H9 (cell line): ENCODE results near the gene ECHS1. TPM values are rescaled to one million over a fixed set of nuclear protein-coding genes. Genes with fewer than 3 reads are reported as not detected.

ENCODE experiments used
- DNase-seq: peaks from one replicate; pipeline ENCODE4 v3.0.0-alpha.2; 2017
- H2AFZ ChIP-seq: one replicate; pipeline ENCODE4 v1.6.1; 2013; ENCODE audit warnings: mild to moderate bottlenecking, low read length, control low read depth, moderate library complexity
- H2AK5ac ChIP-seq: 2 replicates; pipeline ENCODE4 v1.6.1; 2013; ENCODE audit warnings: low read length, control low read depth, mixed read lengths; ENCODE audit not compliant: insufficient read length
- H2BK120ac ChIP-seq: one replicate; pipeline ENCODE4 v1.6.1; 2013; ENCODE audit warnings: low read depth, mild to moderate bottlenecking, low read length, control low read depth, inconsistent platforms; ENCODE audit not compliant: poor library complexity, severe bottlenecking
- H2BK12ac ChIP-seq: 2 replicates; pipeline ENCODE4 v1.6.1; 2013; ENCODE audit warnings: low read length, control low read depth, mixed read lengths, low read depth; ENCODE audit not compliant: insufficient read length
- H2BK15ac ChIP-seq: 2 replicates; pipeline ENCODE4 v1.6.1; 2013; ENCODE audit warnings: low read depth, low read length, control low read depth
- H2BK20ac ChIP-seq: one replicate; pipeline ENCODE4 v1.6.1; 2013; ENCODE audit warnings: low read depth, mild to moderate bottlenecking, low read length, control low read depth, inconsistent platforms; ENCODE audit not compliant: poor library complexity, severe bottlenecking
- H2BK5ac ChIP-seq: 2 replicates; pipeline ENCODE4 v1.6.1; 2013; ENCODE audit warnings: low read length, control low read depth, mixed read lengths; ENCODE audit not compliant: insufficient read length
- H3K14ac ChIP-seq: 2 replicates; pipeline ENCODE4 v1.6.1; 2013; ENCODE audit warnings: low read length, control low read depth; ENCODE audit not compliant: insufficient read depth
- H3K18ac ChIP-seq: 2 replicates; pipeline ENCODE4 v1.6.1; 2013; ENCODE audit warnings: low read depth, mild to moderate bottlenecking, mixed read lengths, low read length, control low read depth; ENCODE audit not compliant: insufficient read length
- H3K23ac ChIP-seq: 2 replicates; pipeline ENCODE4 v1.6.1; 2013; ENCODE audit warnings: low read length, control low read depth, mixed read lengths, low read depth; ENCODE audit not compliant: insufficient read length
- H3K23me2 ChIP-seq: 2 replicates; pipeline ENCODE4 v1.6.1; 2013; ENCODE audit warnings: low read depth, mild to moderate bottlenecking, mixed read lengths, low read length, control low read depth; ENCODE audit not compliant: insufficient read length, poor library complexity, severe bottlenecking
- H3K27ac ChIP-seq: 2 replicates; pipeline ENCODE4 v1.5.1; 2013; ENCODE audit warnings: low read length, control low read depth, mixed read lengths, low read depth; ENCODE audit not compliant: insufficient read length
- H3K27me3 ChIP-seq: 2 replicates; pipeline ENCODE4 v1.6.1; 2013; ENCODE audit warnings: low read length, control low read depth, inconsistent platforms; ENCODE audit not compliant: insufficient read depth
- H3K4ac ChIP-seq: 2 replicates; pipeline ENCODE4 v1.6.1; 2013; ENCODE audit warnings: low read depth, mild to moderate bottlenecking, control low read depth, inconsistent platforms, low read length, moderate library complexity
- H3K4me1 ChIP-seq: 2 replicates; pipeline ENCODE4 v1.6.1; 2013; ENCODE audit warnings: low read length, control low read depth, inconsistent platforms; ENCODE audit not compliant: insufficient read depth
- H3K4me2 ChIP-seq: 2 replicates; pipeline ENCODE4 v1.6.1; 2013; ENCODE audit warnings: low read length, control low read depth, mixed read lengths; ENCODE audit not compliant: insufficient read length, insufficient read depth
- H3K56ac ChIP-seq: 2 replicates; pipeline ENCODE4 v1.6.1; 2013; ENCODE audit warnings: low read depth, mild to moderate bottlenecking, mixed read lengths, low read length, control low read depth; ENCODE audit not compliant: insufficient read length
- H3K79me1 ChIP-seq: 2 replicates; pipeline ENCODE4 v1.6.1; 2013; ENCODE audit warnings: low read depth, mild to moderate bottlenecking, moderate library complexity, low read length, control low read depth, inconsistent platforms; ENCODE audit not compliant: insufficient read depth, poor library complexity, severe bottlenecking
- H3K79me2 ChIP-seq: 2 replicates; pipeline ENCODE4 v1.6.1; 2013; ENCODE audit warnings: low read length, control low read depth, inconsistent platforms; ENCODE audit not compliant: insufficient read depth
- H3K9ac ChIP-seq: 2 replicates; pipeline ENCODE4 v1.6.1; 2013; ENCODE audit warnings: low read length, control low read depth, mixed read lengths; ENCODE audit not compliant: insufficient read length; ENCODE audit errors: extremely low read depth
- H3K9me3 ChIP-seq: one replicate; pipeline ENCODE4 v1.6.1; 2013; ENCODE audit warnings: low read depth, low read length, inconsistent platforms; ENCODE audit not compliant: control insufficient read depth
- H3T11ph ChIP-seq: one replicate; pipeline ENCODE4 v1.6.1; 2013; ENCODE audit warnings: mild to moderate bottlenecking, low read length, control low read depth, inconsistent platforms
- H4K20me1 ChIP-seq: one replicate; pipeline ENCODE4 v1.6.1; 2013; ENCODE audit not compliant: control insufficient read depth, insufficient read length, insufficient read depth
- H4K5ac ChIP-seq: 2 replicates; pipeline ENCODE4 v1.6.1; 2013; ENCODE audit warnings: low read depth, mild to moderate bottlenecking, mixed read lengths, low read length, control low read depth; ENCODE audit not compliant: insufficient read length
- H4K8ac ChIP-seq: replicated peaks from 2 replicates; pipeline ENCODE4 v1.6.1; 2013; ENCODE audit warnings: low read length, control low read depth, mixed read lengths, low read depth; ENCODE audit not compliant: insufficient read length
- H4K91ac ChIP-seq: 2 replicates; pipeline ENCODE4 v1.6.1; 2013; ENCODE audit warnings: low read depth, mild to moderate bottlenecking, moderate library complexity, mixed read lengths, low read length, control low read depth; ENCODE audit not compliant: insufficient read length
- H3K27ac Mint-ChIP-seq, 3 experiments: 2 replicates in 2 of 3; 3 replicates in 1 of 3; pipeline ENCODE4 v1.8.0; 2020 to 2021; ENCODE audit warnings: mixed read lengths in 3 of 3, mild to moderate bottlenecking in 1 of 3, moderate library complexity in 1 of 3
- H3K27me3 Mint-ChIP-seq: 2 replicates; pipeline ENCODE4 v1.8.0; 2021; ENCODE audit warnings: low read depth, mild to moderate bottlenecking, moderate library complexity, mixed read lengths
- H3K36me3 Mint-ChIP-seq, 3 experiments: 2 replicates in 2 of 3; 3 replicates in 1 of 3; pipeline ENCODE4 v1.8.0; 2020 to 2021; ENCODE audit warnings: low read depth in 3 of 3, mixed read lengths in 3 of 3; ENCODE audit not compliant: insufficient read depth in 1 of 3
- H3K4me1 Mint-ChIP-seq, 2 experiments: 2 replicates each; pipeline ENCODE4 v1.8.0; 2020; ENCODE audit warnings: mixed read lengths in 2 of 2
- H3K4me3 Mint-ChIP-seq, 2 experiments: 2 replicates in 1 of 2; 3 replicates in 1 of 2; pipeline ENCODE4 v1.8.0; 2020 to 2021; ENCODE audit warnings: mild to moderate bottlenecking in 2 of 2, mixed read lengths in 2 of 2, moderate library complexity in 1 of 2
- H3K9me3 Mint-ChIP-seq, 2 experiments: 2 replicates in 1 of 2; 3 replicates in 1 of 2; pipeline ENCODE4 v1.8.0; 2020; ENCODE audit warnings: mild to moderate bottlenecking in 2 of 2, mixed read lengths in 2 of 2, moderate library complexity in 1 of 2
- CTCF ChIP-seq: fragments of 200-600 bp; sonication (generic); conservative IDR thresholded peaks from 3 replicates; pipeline ENCODE4 v1.8.0; 2021; ENCODE audit warnings: antibody characterized with exemption, mild to moderate bottlenecking
- WGBS: extraction: QIAGEN DNeasy Blood & Tissue Kit; methylation state at CpG from one replicate; pipeline ENCODE4 v1.1.7; 2013; ENCODE audit warnings: missing lambda C conversion rate, low lambda C conversion rate, mixed read lengths; ENCODE audit not compliant: insufficient read length; ENCODE audit errors: extremely low coverage; 5-methylcytosine and 5-hydroxymethylcytosine counted together
- total RNA-seq: library from RNA; stranded (reverse); gene quantifications from 2 replicates; pipeline ENCODE4 v1.2.1, GENCODE V29; 2021

Gene ECHS1
- total RNA-seq, 1 experiment from 2014 or later: 94.1 TPM

DNA sequence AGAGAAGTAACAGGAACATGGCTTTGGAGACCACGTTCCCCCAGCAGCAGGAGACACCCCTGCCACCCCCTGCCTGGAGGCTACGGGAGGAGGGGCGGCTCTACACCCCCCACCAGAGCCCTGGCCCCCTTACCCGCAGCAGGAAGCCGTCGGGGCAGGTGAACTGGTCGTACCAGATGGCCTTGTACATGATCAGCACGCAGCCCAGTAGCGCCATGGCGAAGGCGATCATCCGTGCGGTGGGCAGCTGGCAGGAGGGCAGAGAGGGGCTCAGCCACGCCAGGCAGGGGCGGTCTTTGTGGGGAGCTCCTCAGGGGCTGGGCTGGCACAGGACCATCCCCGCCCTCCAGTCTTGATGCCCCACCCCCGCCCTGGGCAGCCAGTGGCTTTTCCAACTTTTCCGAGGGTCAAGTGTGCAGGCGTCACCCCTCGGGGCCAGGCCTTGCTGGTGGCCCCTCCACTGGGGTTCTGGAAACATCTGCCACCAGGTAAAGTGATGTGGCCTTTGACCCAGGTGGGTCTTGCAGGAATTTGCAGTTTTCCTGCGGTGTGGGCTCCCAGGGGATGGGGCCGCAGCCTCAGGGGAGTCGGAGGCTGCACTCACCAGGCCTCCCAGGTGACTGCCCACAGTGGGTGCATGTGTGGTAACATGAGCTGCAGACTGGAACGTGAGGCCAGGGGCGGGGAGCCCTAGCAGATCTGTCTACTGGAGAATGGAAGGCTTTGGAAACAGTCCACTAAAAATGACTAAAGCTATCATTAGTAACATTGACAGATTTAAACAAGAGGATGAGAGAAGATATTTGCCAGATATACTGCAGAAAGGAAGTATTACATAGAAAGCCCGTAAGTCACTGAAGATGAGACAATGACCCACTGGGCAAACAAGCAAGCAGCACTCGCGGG is 46.2 kb downstream of the ECHS1 start:
- Histone ChIP-seq H4K5ac (no peak overlapping the region), H3K9me3 (no peaks in the 10 kb centered on the region), H2AK5ac (no peak overlapping the region), H3T11ph (no peak overlapping the region), H2AFZ (no peak overlapping the region), H2BK120ac (no peak overlapping the region), H4K20me1 (no peaks in the 10 kb centered on the region), H3K4me1 (no peaks in the 10 kb centered on the region; the same call in 1 of the 2 replicates), H3K14ac (no peak overlapping the region), H3K4me2 (no peak overlapping the region), H4K91ac (no peak overlapping the region), H3K56ac (no peak overlapping the region), H3K4ac (no peak overlapping the region), H2BK5ac (no peak overlapping the region), H2BK20ac (no peak overlapping the region), H3K9ac (no peak overlapping the region), H3K23ac (no peak overlapping the region), H3K18ac (no peak overlapping the region), H2BK12ac (no peak overlapping the region), H2BK15ac (peak overlapping the region; percentile 61; the same call in 1 of the 2 replicates), H3K27me3 (peaks cover 17% of the 10 kb centered on the region; the same call in 1 of the 2 replicates), H3K23me2 (peaks cover 19% of the 10 kb centered on the region), H3K79me1 (no peaks in the 10 kb centered on the region), H3K27ac (no peak overlapping the region), H4K8ac (no peak overlapping the region), H3K79me2 (no peaks in the 10 kb centered on the region)
- no peak for DNase-seq
- H3K27ac Mint-ChIP-seq: no peak overlapping the region
- H3K4me3 Mint-ChIP-seq: peak overlapping the region; percentile 11 to 60; a peak in 1 of 5 replicates
- H3K27me3 Mint-ChIP-seq: peaks cover 71% of the 10 kb centered on the region
- no CpG with 5 or more reads among the region's 28 CpGs for WGBS
- peaks cover 14 to 28% of the 10 kb centered on the region in 2 experiments for H3K4me1 Mint-ChIP-seq
- no peaks in the 10 kb centered on the region; a peak in 1 of 7 replicates for H3K36me3 Mint-ChIP-seq
- TF ChIP-seq CTCF: no peak
- 0 out of 5 replicates have a peak, but pooled peaks cover 0 to 4% of the 10 kb centered on the region in 2 experiments for H3K9me3 Mint-ChIP-seq
